A549 treated with AZD2906 at 1 μM for 4 hours (cell line): Measurements from ENCODE around the gene NUTM2B. TPM values are rescaled to one million over a fixed set of nuclear protein-coding genes. Genes with fewer than 3 reads are reported as not detected.

Experiments used
- total RNA-seq: library from RNA; stranded (reverse); fragments of 200-300 nt; extraction: Qiagen RNA extraction; gene quantifications from 5 replicates; pipeline ENCODE4 v1.2.3, GENCODE V29; 2022

Gene NUTM2B
- total RNA-seq: 0.19 to 0.42 TPM (median 0.26 TPM) in 5 replicates

GRCh38 chr10:79702927-79703326 lies at the start of gene NUTM2B:
Gene NUTM2B (plus strand): TSS chr10:79703227. CDS start chr10:79703610, 383 bp downstream.

Other genes with a start within 250 kb of the NUTM2B start
- 2.0 to 3.1 TPM (median 2.5 TPM) in 5 replicates for gene EIF5AL1, start 190.7 kb upstream of the NUTM2B start, total RNA-seq
- gene SFTPA2, start 142.8 kb upstream of the NUTM2B start, total RNA-seq: not detected in 5 replicates
- gene SFTPA1, start 92.3 kb upstream of the NUTM2B start, total RNA-seq: not detected in 5 replicates
- 0.34 to 0.51 TPM (median 0.43 TPM) in 5 replicates for gene NUTM2E, start 123.5 kb downstream of the NUTM2B start, total RNA-seq
- 0.09 to 0.38 TPM (median 0.25 TPM) in 5 replicates for gene SFTPD, start 245.9 kb downstream of the NUTM2B start, total RNA-seq